Epidermal melanocyte (primary cell): ENCODE results near the gene PDLIM5.
"Not testable (repeated sequence)": the region's sequence is repeated elsewhere in the genome, so short reads cannot be mapped to it uniquely, and the experiment has no call there.

ENCODE experiments used
- DNase-seq: peaks from one replicate; pipeline ENCODE4 v3.0.0; 2011; ENCODE audit warnings: low spot score; ENCODE audit not compliant: insufficient read length

PDLIM5 gene

DNA sequence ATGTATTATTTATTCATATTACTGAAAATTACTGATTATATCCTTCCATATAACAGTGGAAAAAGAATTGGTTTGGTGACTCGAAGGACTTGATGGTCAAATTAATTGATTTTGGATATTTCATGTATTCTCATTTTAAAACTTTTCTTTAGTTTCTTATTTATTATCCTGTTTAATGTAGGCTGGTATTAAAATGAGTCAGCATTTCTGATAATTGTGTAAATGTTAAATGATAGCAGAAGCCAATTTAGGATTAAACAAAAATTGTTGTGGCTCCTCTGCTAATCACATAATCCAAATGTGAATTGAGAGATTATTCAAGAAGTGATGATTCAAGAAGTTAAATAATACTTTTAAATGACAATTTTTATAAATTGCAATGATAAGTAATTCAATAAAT is 38.7 kb downstream of the PDLIM5 start:
- no peak for DNase-seq

DNA sequence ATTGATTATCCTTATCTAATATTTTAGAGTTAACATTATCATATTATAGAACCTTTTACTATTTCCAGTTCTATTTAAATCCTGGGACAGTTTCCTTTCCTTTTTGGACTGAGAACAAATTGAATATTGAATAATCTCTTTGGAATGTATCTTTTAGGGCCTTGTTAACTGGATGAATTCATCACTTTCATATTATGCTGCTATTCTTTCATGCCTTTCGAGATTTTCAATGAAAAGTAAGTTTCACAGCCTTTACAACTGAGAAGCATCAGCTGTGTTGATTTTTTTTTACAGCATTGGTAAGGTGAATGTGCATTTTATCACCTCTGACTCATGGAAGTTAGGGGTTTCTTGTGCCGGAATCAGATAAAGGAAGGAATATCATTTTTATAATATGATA is 39.6 kb downstream of the PDLIM5 start:
- peak; percentile 18 for DNase-seq

DNA sequence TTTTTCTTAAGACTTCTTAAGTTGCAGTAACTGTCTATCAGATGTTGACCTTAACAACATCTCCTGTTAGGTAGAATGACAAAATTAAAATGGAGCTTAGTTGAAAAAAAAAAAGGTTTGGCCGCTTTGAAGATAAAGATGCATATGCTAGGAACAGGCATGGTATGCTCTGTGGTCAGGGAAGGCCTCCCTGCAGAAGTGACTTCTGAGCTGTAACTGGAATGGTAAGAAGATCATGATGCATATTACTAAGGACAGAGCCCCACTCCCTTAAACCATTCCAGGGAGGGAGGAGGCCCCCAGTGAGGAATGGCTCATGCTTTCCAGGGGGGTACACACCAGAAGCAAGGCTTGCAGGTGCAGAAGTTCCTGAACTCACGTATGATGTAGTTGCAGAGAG is 43.7 kb downstream of the PDLIM5 start:
- DNase-seq = no peak

DNA sequence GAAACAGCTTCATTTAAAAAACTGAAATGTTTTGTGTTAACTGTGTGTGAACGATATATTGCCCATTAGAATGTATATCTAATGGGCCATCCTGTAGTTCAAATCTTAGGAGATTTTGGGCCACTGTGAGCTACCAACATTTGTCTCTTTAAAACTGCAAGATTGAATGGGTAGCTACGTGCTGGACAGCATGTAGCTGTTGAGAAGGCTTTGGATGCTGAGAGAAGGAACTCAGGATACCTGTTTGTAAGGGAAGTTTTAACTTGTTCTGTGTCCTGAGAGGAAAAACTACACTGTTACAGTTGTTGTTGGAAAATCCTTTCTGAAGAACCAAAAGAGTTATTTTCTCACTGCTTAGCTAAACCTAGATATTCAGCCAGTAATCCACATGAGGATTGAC is 45.9 kb downstream of the PDLIM5 start:
- DNase-seq = no peak

DNA sequence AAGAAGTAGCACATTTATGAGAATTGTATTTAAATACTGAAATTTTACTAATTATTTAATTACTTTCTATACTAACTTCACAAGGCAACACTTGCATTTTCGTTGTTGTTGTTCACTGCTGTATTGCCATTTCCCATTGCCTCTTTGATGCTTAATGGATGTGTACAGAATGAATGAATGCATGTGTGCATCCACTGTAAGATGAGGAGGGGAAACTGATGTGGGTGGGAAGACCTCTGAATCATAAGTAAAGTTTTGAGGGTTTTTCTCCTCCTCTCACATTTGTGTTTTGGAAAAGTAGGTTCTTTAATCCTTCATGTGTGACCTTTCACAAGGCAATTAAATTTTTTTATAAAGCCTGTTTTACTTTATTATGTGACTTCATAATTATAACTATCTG is 46.8 kb downstream of the PDLIM5 start:
- DNase-seq = no peak

DNA sequence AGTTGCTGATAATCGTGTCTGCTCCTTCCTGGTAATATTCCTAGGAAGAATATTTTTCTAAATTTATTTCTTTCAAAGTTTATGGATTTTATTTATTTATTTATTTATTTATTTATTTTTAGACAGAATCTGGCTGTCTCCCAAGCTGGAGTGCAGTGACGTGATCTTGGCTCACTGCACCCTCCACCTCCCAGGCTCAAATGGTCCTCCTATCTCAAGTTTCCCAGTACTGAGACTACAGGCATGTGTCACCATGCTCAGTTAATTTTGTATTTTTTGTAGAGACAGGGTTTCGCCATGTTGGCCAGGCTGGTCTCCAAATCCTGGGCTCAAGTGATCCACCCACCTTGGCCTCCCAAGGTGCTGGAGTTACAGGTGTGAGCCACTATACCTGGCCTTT is 48.9 kb downstream of the PDLIM5 start:
- DNase-seq = no peak

DNA sequence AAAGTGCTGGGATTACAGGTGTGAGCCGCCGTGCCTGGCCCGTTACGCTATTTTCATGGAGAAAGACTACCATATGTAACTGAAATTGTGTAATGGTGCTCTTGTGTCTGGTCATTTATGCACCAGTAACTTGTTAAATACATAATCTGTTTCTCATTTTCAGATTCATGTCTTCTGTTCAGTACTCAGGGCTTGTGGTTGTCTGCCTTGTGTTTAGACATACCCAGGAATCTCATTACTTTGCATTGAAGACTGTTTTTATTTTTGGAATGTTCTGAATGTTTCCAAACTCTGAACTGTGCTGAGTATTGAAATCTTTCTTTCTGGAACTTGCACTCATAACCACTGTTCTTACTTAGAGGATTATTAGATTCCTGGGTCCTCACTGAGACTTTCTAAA is 52.8 kb downstream of the PDLIM5 start:
- DNase-seq = no peak

DNA sequence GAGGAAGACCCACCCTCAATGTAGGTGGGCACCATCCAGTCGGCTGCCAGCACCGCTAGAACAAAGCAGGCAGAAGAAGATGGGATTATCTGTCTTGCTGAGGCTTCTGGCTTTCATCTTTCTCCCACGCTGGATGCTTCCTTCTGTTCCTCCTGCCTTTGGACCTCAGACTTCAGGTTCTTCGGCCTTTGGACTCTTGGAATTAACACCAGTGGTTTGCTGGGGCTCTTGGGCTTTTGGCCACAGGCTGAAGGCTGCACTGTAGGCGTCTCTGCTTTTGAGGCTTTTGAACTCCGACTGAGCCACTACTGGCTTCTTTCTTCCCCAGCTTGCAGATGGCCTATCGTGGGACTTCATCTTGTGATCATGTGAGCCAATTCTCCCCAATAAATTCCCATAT is 55.1 kb downstream of the PDLIM5 start:
- no peak for DNase-seq

DNA sequence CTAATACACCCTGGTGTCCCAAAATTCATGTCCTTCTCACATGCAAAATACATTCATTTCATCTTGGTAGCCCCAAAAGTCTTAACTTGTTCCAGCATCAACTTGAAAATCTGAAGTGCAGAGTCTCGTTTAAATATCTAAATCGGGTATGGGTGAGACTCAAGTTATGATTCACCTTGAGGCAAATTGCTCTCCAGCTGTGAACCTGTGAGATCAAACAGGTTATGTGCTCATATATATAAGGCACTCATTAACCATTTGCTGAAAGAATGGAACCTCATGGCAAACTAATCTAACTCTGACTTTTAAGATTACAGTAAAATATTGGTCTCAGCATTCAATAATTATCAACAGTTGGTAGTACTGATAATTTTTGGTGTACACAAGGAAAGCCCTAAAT is 55.5 kb downstream of the PDLIM5 start:
- no peak for DNase-seq

DNA sequence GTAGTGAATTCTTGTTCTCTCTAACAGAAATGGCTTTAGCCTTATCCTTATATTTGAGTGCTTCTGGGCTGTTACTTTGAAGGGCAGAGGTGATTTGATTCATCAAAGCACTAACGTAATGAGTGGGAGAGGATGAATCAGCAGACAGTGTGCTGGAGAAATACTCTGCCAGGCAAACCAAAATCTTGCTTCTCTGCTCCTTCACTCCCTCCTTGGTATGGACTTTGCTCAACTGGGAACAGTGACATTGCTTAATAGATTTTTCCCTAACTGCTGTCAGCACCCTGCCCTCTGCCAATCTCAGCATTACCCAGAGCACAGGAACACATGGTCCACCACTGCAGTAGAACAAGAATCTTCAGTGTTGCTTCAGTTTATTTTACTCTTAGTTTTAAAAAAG is 56.0 kb downstream of the PDLIM5 start:
- DNase-seq = no peak

DNA sequence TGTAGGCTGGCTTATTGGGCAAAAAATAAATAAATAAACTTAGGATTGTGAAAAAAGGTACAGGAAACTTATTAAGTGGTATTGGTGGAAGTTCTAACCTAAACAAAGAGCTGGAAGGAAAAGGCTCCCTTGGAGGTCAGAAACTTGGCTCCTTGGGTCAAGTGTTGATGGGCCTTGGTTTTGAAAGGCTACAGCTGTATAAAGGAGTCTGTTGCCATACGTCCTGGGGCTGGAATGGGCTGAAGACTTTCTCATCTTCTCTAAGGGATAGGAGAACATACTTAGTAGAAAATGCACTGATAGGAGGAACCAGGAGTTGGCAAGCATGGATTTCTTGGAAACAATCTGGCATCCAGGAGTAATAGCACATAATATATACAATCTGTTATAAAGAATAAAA is 56.6 kb downstream of the PDLIM5 start:
- no peak for DNase-seq

DNA sequence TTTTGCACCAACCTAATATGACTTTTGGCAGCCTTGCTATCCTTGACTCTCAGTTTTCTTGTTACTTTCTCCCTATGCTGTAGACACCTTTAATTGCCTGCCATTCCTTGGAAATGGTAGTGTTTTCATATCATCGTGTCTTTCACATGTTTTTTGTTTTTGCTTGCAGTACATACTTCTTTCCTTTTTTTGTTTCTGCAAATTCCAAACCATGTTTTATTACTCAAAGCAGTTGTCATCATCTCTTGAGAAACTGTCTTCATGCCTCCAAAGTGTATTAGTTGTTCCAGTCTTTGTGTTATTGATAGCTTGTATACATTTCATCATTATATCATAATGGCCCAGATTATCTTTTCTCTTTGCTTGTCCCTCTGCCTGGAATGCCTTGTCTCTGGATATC is 57.1 kb downstream of the PDLIM5 start:
- no peak for DNase-seq

DNA sequence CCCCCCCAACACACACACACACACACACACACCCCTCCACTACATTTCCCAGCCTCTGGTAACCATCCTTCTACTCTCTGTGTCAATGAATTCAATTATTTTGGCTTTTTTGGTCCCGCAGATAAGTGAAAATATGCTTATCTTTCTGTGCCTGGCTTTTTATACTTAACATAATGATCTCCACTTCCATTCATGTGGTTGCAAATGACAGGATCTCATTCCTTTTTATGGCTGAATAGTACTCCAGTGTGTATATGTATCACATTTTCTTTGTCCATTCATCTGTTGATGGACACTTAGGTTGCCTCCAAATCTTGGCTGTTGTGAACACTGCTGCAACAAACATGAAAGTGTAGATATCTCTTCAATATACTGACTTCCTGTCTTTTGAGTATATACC is 59.8 kb downstream of the PDLIM5 start:
- DNase-seq = no peak

DNA sequence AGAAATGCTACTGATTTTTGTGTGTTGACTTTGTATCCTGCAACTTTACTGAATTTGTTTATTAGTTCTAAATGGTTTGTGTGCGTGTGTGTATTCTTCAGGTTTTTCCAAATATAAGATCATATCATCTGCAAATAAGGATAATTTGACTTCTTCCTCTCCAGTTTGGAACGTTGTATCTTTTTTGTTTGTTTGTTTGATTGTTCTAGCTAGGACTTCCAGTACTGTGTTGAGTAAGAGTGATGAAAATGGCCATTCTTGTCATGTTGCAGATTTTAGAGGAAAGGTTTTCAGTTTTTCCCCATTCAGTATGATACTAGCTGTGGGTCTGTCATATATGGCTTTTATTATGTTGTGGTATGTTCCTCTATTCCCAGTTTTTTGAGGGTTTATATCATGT is 61.8 kb downstream of the PDLIM5 start:
- DNase-seq = not testable (repeated sequence)

DNA sequence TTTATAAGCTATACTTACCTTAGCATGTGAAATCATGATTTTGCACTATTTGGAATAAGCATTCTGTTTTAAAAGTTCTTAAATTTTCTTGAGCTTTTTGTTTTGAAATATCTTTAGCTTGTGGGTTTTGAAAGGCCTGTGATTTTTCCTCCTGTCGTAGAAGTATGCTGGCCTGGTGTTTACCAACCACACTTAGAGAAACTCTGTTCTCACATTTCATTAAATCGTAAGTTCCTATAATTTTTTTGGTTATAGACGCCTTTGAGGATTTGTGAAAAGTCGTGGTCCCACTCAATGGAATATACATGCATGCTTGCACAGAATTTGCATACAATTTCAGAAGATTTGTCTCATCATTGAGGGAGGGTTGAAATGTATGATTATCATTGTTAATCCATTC is 63.6 kb downstream of the PDLIM5 start:
- DNase-seq = no peak

DNA sequence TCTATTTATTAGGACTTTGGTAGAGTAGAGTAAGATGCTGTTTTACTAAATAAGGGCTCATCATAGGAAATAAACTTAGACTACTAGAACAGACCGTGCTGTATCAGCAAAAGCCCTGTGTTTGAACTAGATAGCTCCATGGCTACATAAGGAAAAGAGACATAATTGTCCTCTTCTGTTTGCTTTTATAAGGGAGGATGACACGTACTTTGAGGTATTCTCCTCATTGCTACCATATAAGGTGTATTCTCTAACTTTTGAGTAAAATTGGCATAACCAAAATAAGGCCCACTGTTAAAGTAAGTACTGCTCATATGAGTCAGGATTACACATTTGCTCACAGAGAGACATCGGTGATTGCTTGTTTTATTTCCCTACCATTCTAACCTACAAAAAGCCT is 64.3 kb downstream of the PDLIM5 start:
- DNase-seq = no peak

DNA sequence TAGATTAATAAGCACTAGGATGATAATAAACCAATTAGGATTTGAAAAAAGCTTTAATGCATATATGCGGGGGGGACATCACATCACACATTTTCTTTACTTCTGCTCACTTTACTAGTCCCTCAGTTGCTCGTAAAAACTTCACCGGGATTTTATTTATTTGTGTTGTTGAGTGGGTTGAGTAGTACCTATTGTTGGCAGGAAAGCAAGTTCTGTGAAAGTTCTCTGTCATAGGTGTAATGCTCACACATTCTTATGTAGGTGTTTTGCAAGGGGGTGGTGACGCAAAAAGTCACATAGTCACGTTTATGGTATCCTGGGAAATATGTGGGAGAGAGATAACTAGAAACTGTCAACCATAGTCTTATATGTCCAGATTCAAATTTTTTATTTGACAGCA is 65.3 kb downstream of the PDLIM5 start:
- DNase-seq = no peak

DNA sequence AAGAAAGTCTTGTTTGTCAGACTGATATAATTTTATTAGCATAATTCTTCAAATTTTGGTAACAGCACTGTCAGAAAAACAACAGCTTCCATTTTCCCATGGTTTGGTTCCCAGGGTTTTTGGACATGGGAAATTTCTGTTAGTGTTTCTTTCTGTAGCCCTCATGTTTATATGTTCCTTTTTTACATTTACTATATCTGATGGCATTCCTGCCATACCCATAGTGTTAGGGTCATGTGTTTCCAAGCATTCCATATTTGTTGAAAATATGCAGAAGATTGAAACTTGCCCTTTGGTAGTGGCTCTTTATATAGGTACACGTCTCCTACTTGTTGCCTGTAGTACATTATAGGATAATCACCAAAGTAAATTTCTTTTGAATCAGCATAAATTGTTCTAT is 65.8 kb downstream of the PDLIM5 start:
- no peak for DNase-seq

DNA sequence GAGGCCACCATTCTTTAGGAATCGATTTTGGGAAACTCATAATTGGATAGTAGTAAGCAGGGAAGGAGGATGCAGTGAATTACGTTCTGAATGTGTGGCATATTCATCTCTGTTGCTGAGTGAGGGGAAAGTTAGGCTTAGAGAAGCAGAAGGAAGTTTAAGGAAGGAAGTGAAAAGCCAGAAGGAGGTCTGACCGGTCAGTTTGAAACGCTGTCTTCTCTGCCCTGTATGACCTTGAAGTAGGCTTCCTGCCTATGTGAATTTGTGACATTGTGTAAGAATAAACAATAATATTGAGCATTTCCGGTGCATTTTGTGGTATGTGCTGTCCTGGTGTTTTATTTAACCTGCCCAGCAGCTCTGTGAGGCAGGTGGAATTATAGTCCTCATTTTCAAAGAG is 67.3 kb downstream of the PDLIM5 start:
- no peak for DNase-seq

DNA sequence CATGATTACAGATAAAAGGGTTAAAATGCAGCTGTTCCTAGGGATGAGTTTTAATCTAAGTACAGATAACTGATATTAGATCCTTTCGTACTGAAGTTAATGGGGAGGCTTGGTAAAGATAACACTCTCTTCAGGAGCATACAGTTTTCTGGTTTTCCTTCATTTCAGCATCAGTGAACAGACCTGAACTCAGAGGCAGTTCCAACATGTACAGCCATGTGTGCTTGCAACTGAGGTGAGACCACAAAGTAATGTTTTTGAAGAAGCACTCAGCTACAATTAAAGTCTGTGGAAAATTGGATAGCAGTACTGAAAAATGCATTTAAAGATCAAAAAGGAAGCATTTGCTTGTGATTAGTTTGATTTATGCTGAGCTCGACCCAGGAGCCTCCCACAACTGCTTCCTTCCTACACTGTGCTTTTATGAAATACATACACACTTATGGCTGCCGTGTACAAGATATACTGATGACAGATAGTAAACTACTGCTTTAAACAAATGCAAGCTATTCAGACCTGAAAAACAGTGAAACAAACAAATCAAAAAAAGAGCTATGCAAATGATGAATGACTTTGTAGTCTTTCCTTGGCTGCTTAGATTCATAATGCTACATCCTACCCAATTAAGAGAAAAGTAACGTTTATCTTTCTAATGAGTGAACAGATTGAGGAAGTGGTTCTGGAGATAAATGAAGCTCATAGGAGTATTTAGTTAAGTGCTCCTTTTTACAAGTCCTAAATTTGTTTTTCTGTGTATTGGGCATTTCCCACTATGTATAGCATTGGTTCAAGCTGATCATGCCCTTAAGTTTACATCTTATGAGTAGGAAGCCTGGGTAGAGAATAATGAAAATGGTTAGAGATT is 68.4 kb downstream of the PDLIM5 start:
- DNase-seq = no peak

DNA sequence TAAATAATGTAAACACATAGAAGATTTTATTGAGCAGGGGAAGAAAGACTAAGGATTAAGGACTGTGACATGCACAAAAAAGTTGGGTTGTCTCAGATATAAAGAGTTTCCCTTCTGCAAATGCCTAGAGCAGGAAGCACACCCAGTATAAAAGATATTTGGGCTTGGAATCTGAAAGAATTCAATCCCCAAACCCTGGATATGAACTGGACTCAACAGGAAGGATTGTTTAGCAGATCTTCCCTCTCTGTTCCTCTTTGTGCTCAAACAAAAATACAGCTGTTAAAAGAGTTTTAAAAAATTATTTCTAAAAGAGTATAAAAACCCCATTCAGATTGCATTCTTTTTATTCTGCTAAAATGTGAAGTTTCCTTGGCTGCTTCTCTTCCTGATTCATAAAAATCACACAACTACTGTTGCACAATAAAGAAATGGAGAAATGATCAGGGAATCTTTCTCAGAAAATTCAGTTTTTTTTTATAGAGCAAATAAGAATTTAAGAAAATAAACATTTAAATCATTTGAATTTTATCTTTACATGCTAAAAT is 71.4 kb downstream of the PDLIM5 start:
- no peak for DNase-seq

DNA sequence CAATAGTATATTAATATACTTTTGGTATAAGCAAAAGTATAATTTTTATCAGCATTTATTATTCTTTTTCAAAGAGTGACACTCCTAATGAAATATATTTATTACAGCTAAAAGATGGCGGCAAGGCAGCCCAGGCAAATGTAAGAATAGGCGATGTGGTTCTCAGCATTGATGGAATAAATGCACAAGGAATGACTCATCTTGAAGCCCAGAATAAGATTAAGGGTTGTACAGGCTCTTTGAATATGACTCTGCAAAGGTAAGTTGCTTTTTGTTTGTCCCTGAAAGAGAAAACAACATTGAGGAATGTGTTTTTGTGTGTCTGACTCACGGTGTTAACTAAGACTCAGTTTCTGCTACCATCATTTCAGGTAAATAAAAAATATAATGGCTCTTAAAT is 71.9 kb downstream of the PDLIM5 start:
- no peak for DNase-seq

DNA sequence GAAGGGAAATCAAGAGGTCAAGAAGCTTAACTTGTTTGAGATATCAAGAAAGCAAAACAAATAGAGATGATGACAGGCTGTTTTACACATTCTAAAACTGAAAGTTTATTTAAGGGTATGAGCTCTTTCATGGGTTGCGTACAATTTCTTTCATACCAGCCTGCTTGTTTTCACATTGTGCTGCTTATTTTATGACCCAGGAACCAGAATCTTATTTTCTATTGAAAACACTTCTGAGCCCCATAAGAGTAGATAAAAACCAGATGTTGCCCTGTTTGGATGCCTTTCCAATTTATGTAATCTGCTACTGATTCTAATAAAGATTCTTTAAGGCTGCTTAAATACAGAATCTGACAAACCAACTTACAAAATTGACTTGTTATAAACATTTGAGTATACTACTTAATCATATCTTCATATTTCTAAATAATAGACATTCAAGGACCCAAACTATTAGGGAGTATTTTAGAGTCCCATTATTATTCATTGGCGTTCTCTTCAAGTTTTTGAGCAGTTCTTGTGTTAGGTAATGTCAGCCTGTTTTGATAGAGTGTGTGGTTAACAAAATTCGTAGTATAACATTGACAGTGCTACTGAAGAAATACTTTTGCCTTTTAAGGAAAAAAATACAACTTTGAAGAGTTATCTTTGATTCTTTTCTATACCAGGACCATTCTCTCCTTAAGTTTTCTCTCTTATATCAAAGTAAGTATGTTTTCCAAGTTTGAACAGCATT is 74.4 kb downstream of the PDLIM5 start:
- DNase-seq = no peak
